HepG2 (cell line): ENCODE results near the gene B3GNT7. TPM values are rescaled to one million over a fixed set of nuclear protein-coding genes. Genes with fewer than 3 reads are reported as not detected.

Experiments used
- ARNT2 ChIP-seq: sonication (generic); formaldehyde crosslinking; IDR thresholded peaks from 2 replicates; pipeline ENCODE4 v1.8.0; 2022; ENCODE audit warnings: mild to moderate bottlenecking, low read depth, missing genetic modification reagents, moderate library complexity
- CAMTA2 ChIP-seq: sonication (generic); formaldehyde crosslinking; IDR thresholded peaks from 2 replicates; pipeline ENCODE4 v1.4.0; 2020; ENCODE audit warnings: mild to moderate bottlenecking, missing genetic modification reagents, borderline replicate concordance
- CBX2 ChIP-seq, 2 experiments: fragments of 200-600 bp in 1 of 2; sonication (generic); formaldehyde crosslinking in 1 of 2; IDR thresholded peaks; 2 replicates each; pipeline versions ENCODE4 v1.7.0 to v1.8.1; 2018 to 2022; ENCODE audit warnings: low read depth in 2 of 2, low read length in 1 of 2, mild to moderate bottlenecking in 1 of 2, missing genetic modification reagents in 1 of 2
- ERF ChIP-seq: IDR thresholded peaks from 2 replicates; pipeline ENCODE4 v1.6.1; 2018; ENCODE audit warnings: missing biosample characterization, missing genetic modification reagents
- ETV5 ChIP-seq: IDR thresholded peaks from 2 replicates; pipeline ENCODE4 v1.6.1; 2018; ENCODE audit warnings: missing biosample characterization, missing genetic modification reagents, inconsistent platforms, borderline replicate concordance
- FOXA1 ChIP-seq, 2 experiments: fragments of 450-650 bp in 1 of 2; sonication (generic) in 1 of 2; formaldehyde crosslinking in 1 of 2; IDR thresholded peaks; 2 replicates each; pipeline versions ENCODE4 v1.4.0 to v1.6.1; 2016 to 2020; ENCODE audit warnings: missing genetic modification reagents in 1 of 2
- GMEB2 ChIP-seq: IDR thresholded peaks from 2 replicates; pipeline ENCODE4 v1.6.1; 2016; ENCODE audit warnings: missing biosample characterization, missing genetic modification reagents, low read depth
- HNF4A ChIP-seq: sonication (generic); formaldehyde crosslinking; IDR thresholded peaks from 2 replicates; pipeline ENCODE4 v1.4.0; 2020; ENCODE audit warnings: missing genetic modification reagents
- HOXA5 ChIP-seq: sonication (generic); formaldehyde crosslinking; IDR thresholded peaks from 2 replicates; pipeline ENCODE4 v1.4.0; 2020; ENCODE audit warnings: missing genetic modification reagents
- PBX3 ChIP-seq: sonication (generic); formaldehyde crosslinking; IDR thresholded peaks from 2 replicates; pipeline ENCODE4 v1.8.1; 2023; ENCODE audit warnings: missing genetic modification reagents, inconsistent platforms, borderline replicate concordance
- REL ChIP-seq: sonication (generic); formaldehyde crosslinking; conservative IDR thresholded peaks from 2 replicates; pipeline ENCODE4 v1.8.0; 2022; ENCODE audit warnings: mild to moderate bottlenecking, missing genetic modification reagents, moderate library complexity
- SAP130 ChIP-seq: IDR thresholded peaks from 2 replicates; pipeline ENCODE4 v1.6.1; 2016; ENCODE audit warnings: low read depth
- U2AF1 ChIP-seq: fragments of 200-400 bp; formaldehyde crosslinking; optimal IDR thresholded peaks from 2 replicates; pipeline ENCODE3; 2017; ENCODE audit warnings: mild to moderate bottlenecking, low read depth, low read length
- WIZ ChIP-seq: sonication (generic); formaldehyde crosslinking; IDR thresholded peaks from 2 replicates; pipeline ENCODE4 v1.5.1; 2020; ENCODE audit warnings: mild to moderate bottlenecking, missing genetic modification reagents
- ZMYM3 ChIP-seq: sonication (generic); formaldehyde crosslinking; IDR thresholded peaks from 2 replicates; pipeline ENCODE4 v1.5.1; 2020; ENCODE audit warnings: mild to moderate bottlenecking, missing genetic modification reagents
- ZNF12 ChIP-seq: sonication (generic); formaldehyde crosslinking; IDR thresholded peaks from 2 replicates; pipeline ENCODE4 v1.5.0; 2020; ENCODE audit warnings: missing genetic modification reagents
- ZNF556 ChIP-seq: sonication (generic); formaldehyde crosslinking; IDR thresholded peaks from 2 replicates; pipeline ENCODE4 v1.4.0; 2020; ENCODE audit warnings: mild to moderate bottlenecking, missing genetic modification reagents, borderline replicate concordance
- ZNF564 ChIP-seq: sonication (generic); formaldehyde crosslinking; IDR thresholded peaks from 2 replicates; pipeline ENCODE4 v1.8.1; 2023; ENCODE audit warnings: mild to moderate bottlenecking, missing genetic modification reagents
- ZNF629 ChIP-seq: sonication (generic); formaldehyde crosslinking; conservative IDR thresholded peaks from 2 replicates; pipeline ENCODE4 v1.5.0; 2020; ENCODE audit warnings: missing genetic modification reagents
- ZNF687 ChIP-seq: sonication (generic); formaldehyde crosslinking; IDR thresholded peaks from 2 replicates; pipeline ENCODE4 v1.5.1; 2020; ENCODE audit warnings: mild to moderate bottlenecking, missing genetic modification reagents, moderate library complexity
- ZNF761 ChIP-seq: sonication (generic); formaldehyde crosslinking; conservative IDR thresholded peaks from 2 replicates; pipeline ENCODE4 v1.4.0; 2020; ENCODE audit warnings: mild to moderate bottlenecking, missing genetic modification reagents
- ZNF768 ChIP-seq: sonication (generic); formaldehyde crosslinking; IDR thresholded peaks from 2 replicates; pipeline ENCODE4 v1.4.0; 2020; ENCODE audit warnings: missing genetic modification reagents
- ZSCAN29 ChIP-seq: sonication (generic); formaldehyde crosslinking; conservative IDR thresholded peaks from 2 replicates; pipeline ENCODE4 v1.4.0; 2020; ENCODE audit warnings: mild to moderate bottlenecking, missing genetic modification reagents
- polyA plus RNA-seq, 8 experiments: library from polyadenylated mRNA; depleted of rRNA in 3 of 8; stranded (reverse) in 7 of 8; unstranded in 1 of 8; fragments of >200 nt; fragmentation: Illumina TruSeq in 4 of 8; extraction: Trizol in 4 of 8; gene quantifications; 2 replicates each; pipeline versions ENCODE4 v1.2.1 to v1.2.3, GENCODE V29; 2011 to 2016; ENCODE audit warnings: low read depth in 4 of 8, missing spikeins in 1 of 8, mixed read lengths in 1 of 8; ENCODE audit not compliant: insufficient read depth in 1 of 8
- total RNA-seq, 5 experiments: library from RNA; depleted of rRNA; stranded (reverse); fragments of >200 nt; fragmentation: Illumina TruSeq; extraction: Trizol; gene quantifications; 2 replicates each; pipeline ENCODE4 v1.2.3, GENCODE V29; 2016; ENCODE audit warnings: low read depth in 1 of 5

Gene B3GNT7
- total and polyA plus RNA-seq, 2 of the 13 experiments (the other 11 are each of a cell fraction or from before 2014, with no cell fraction given) = 0.04 to 0.24 TPM

- TF ChIP-seq GMEB2 (CRISPR knock-in tag) (no peak), SAP130 (peak; percentile 43), ZNF761 (CRISPR knock-in tag) (peak; percentile 80; the same call in 1 of the 2 replicates), ZNF687 (CRISPR knock-in tag) (peak; percentile 86), FOXA1 (IDR thresholded peaks at IDR 0.05) (no peak), FOXA1 (CRISPR knock-in tag; IDR thresholded peaks at IDR 0.05) (peak; percentile 41), WIZ (CRISPR knock-in tag) (no peak), HNF4A (CRISPR knock-in tag) (no peak), CAMTA2 (CRISPR knock-in tag) (0 out of 2 replicates have a peak, but pooled peaks have one; percentile 83), ZNF629 (CRISPR knock-in tag) (peak; percentile 83), ARNT2 (CRISPR knock-in tag) (peak; percentile 45; the same call in 1 of the 2 replicates), ERF (CRISPR knock-in tag) (no peak; the same call in 1 of the 2 replicates), ZNF564 (CRISPR knock-in tag) (no peak), ZNF768 (CRISPR knock-in tag) (peak; percentile 64; the same call in 1 of the 2 replicates), ZNF12 (CRISPR knock-in tag) (peak; percentile 51; the same call in 1 of the 2 replicates), ZSCAN29 (CRISPR knock-in tag) (0 out of 2 replicates have a peak, but pooled peaks have one; percentile 17), ZNF556 (CRISPR knock-in tag) (no peak; the same call in 1 of the 2 replicates), ETV5 (0 out of 2 replicates have a peak, but pooled peaks have one; percentile 11), ZMYM3 (CRISPR knock-in tag) (peak; percentile 52), HOXA5 (CRISPR knock-in tag) (no peak), REL (CRISPR knock-in tag) (no peak), CBX2 (IDR thresholded peaks at IDR 0.05; ENCODE audit: low read depth, low read length) (no peak), CBX2 (CRISPR knock-in tag; IDR thresholded peaks at IDR 0.05; ENCODE audit: low read depth) (no peak), U2AF1 (no peak), PBX3 (CRISPR knock-in tag) (no peak)
Measured at GRCh38 chr2:231387904-231388724, 7.4 kb upstream of the B3GNT7 start (continued).
